ENCODE results near the gene KPNA5.
"Not testable (repeated sequence)": the region's sequence is repeated elsewhere in the genome, so short reads cannot be mapped to it uniquely, and the experiment has no call there.

KPNA5 gene

DNA sequence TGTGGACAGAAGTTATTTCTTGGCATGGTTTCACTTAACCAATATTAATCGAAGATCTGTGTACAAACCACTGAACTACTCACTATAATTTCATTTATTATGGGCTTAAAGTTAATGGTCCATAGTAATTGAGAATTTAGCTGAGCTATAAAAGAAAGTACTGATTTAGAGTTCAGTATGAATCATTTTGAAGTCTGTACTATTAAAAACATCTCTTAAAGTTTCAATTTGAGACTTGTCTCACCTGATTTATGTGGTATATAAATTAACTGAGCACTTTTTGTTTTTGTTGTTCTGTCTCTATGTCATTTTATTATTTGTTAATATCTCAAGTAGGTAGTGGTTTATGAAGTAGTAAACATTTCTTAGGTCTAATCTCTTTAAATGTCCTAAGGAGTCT lies 24.9 kb downstream of the KPNA5 start:
- H3K4me3 ChIP-seq (ENCODE audit: low read depth in 1 of 2, low read length in 1 of 2): no peak overlapping the region
- no peaks in the 10 kb centered on the region for H3K27me3 ChIP-seq
- no peaks in the 10 kb centered on the region for H3K4me1 ChIP-seq (ENCODE audit: control insufficient read depth in 1 of 2, insufficient read depth in 1 of 2, low read depth in 1 of 2, low read length in 1 of 2)
- no peak overlapping the region for H3K27ac ChIP-seq
- H3K9me3 ChIP-seq: no peaks in the 10 kb centered on the region
- no peaks in the 10 kb centered on the region for H3K36me3 ChIP-seq
- TF ChIP-seq, protein P1, sequence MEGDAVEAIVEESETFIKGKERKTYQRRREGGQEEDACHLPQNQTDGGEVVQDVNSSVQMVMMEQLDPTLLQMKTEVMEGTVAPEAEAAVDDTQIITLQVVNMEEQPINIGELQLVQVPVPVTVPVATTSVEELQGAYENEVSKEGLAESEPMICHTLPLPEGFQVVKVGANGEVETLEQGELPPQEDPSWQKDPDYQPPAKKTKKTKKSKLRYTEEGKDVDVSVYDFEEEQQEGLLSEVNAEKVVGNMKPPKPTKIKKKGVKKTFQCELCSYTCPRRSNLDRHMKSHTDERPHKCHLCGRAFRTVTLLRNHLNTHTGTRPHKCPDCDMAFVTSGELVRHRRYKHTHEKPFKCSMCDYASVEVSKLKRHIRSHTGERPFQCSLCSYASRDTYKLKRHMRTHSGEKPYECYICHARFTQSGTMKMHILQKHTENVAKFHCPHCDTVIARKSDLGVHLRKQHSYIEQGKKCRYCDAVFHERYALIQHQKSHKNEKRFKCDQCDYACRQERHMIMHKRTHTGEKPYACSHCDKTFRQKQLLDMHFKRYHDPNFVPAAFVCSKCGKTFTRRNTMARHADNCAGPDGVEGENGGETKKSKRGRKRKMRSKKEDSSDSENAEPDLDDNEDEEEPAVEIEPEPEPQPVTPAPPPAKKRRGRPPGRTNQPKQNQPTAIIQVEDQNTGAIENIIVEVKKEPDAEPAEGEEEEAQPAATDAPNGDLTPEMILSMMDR (IDR thresholded peaks at IDR 0.05): no peak

DNA sequence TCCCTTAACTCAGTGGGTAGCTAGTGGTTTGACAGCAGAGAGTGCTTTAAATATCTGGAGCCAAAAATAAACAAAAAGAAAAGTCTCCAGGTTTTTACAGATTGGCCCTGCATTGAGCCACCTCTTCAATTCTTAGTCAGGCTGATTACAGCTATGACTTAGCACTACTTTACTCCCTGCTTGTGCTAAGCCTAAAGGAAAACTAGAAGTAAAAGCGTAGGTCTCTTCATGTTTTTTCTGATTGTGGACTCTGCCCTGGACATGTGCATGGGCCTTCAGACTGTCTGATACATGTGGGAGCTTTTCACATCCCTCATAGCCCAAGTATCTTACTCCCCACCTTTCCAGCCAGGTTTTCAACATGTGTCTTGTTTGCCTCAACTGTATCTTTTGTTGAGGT lies 33.3 kb downstream of the KPNA5 start:
- H3K36me3 ChIP-seq: no peaks in the 10 kb centered on the region
- peaks cover 5 to 7% of the 10 kb centered on the region in 2 experiments for H3K4me1 ChIP-seq (ENCODE audit: control insufficient read depth in 1 of 2, insufficient read depth in 1 of 2, low read depth in 1 of 2, low read length in 1 of 2)
- TF ChIP-seq, protein P1 (IDR thresholded peaks at IDR 0.05): no peak
- H3K27me3 ChIP-seq: no peaks in the 10 kb centered on the region
- no peak overlapping the region for H3K4me3 ChIP-seq (ENCODE audit: low read depth in 1 of 2, low read length in 1 of 2)
- H3K27ac ChIP-seq: no peak overlapping the region
- no peaks in the 10 kb centered on the region for H3K9me3 ChIP-seq

DNA sequence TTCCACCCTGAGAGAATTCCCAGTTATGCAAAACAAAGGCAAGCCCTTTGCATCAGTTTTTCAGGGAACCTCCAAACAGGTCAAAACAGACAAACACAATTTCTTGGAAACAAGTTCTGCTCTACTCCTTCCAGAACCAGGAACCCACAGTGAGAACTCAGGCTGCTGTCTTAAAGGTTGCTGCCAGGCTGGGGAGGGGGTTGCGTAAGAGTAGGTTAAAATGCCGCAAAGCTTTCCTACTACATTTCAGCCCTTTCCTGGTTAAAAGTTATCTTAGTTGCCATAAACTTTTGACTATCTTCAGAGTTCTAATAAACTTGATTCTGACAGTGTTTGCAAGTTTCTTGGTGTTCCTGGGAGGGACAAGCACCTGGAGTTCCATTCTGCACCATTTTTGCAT lies 33.8 kb downstream of the KPNA5 start:
- H3K36me3 ChIP-seq: no peaks in the 10 kb centered on the region

DNA sequence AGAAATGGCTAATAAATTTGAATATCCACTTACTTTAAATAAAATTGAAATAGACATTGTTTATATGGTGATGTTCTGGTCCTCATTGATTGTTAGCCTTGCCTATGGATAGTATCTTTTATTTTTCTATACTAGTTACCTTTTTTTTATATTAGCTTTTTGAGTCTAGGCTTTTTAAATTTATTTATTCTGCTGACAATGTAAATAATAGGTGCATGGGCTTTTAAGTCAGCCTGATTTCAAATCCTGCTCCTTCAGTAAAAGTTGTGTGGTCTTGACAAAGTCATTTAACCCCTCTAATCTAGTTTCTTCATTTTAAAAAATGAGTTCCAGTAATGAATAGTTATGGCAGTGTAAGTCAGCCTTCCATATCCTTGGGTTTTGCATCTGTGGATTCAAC lies 45.9 kb downstream of the KPNA5 start:
- H3K36me3 ChIP-seq: no peaks in the 10 kb centered on the region

More for the DNA sequence above, 33.8 kb downstream of the KPNA5 start:
- no peak overlapping the region for H3K27ac ChIP-seq
- TF ChIP-seq, protein P1 (IDR thresholded peaks at IDR 0.05): no peak
- no peak overlapping the region for H3K4me3 ChIP-seq (ENCODE audit: low read depth in 1 of 2, low read length in 1 of 2)
- H3K9me3 ChIP-seq: no peaks in the 10 kb centered on the region
- H3K4me1 ChIP-seq (ENCODE audit: control insufficient read depth in 1 of 2, insufficient read depth in 1 of 2, low read depth in 1 of 2, low read length in 1 of 2): peaks cover 5 to 7% of the 10 kb centered on the region in 2 experiments
- H3K27me3 ChIP-seq: no peaks in the 10 kb centered on the region

GRCh38 chr6:116730513-116730912 lies 49.5 kb downstream of the KPNA5 start:
- no peaks in the 10 kb centered on the region for H3K36me3 ChIP-seq
- TF ChIP-seq, protein P1 (IDR thresholded peaks at IDR 0.05): no peak
- H3K4me1 ChIP-seq (ENCODE audit: control insufficient read depth in 1 of 2, insufficient read depth in 1 of 2, low read depth in 1 of 2, low read length in 1 of 2): no peaks in the 10 kb centered on the region
- no peak overlapping the region for H3K27ac ChIP-seq
- no peaks in the 10 kb centered on the region for H3K27me3 ChIP-seq
- no peaks in the 10 kb centered on the region for H3K9me3 ChIP-seq
- no peak overlapping the region for H3K4me3 ChIP-seq (ENCODE audit: low read depth in 1 of 2, low read length in 1 of 2)

More for the DNA sequence above, 45.9 kb downstream of the KPNA5 start:
- Histone ChIP-seq H3K4me3 (ENCODE audit: low read depth in 1 of 2, low read length in 1 of 2) (no peak overlapping the region), H3K27ac (no peak overlapping the region), H3K27me3 (no peaks in the 10 kb centered on the region), H3K9me3 (no peaks in the 10 kb centered on the region), H3K4me1 (ENCODE audit: control insufficient read depth in 1 of 2, insufficient read depth in 1 of 2, low read depth in 1 of 2, low read length in 1 of 2) (no peaks in the 10 kb centered on the region)
- TF ChIP-seq, protein P1 (IDR thresholded peaks at IDR 0.05): no peak

DNA sequence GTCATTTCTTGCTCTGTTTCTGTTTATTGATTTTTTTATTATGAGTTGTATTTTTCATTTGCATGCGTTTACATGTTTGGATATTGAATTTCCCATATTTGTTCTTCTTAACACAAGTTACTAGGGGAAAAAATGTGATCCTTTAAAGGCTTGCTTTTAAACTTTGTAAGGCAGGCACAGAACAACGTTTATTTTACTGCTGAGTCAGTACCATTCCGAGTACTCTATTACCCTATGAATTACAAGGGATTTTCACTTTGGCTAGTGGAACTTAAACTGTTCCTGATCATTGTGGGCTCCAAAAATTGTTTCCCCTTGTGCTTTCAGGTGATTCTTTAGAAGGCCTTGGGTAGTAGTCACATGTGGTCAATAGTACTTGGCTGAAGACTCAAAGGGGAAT lies 56.0 kb downstream of the KPNA5 start:
- Histone ChIP-seq H3K27me3 (no peaks in the 10 kb centered on the region), H3K4me1 (ENCODE audit: control insufficient read depth in 1 of 2, insufficient read depth in 1 of 2, low read depth in 1 of 2, low read length in 1 of 2) (no peaks in the 10 kb centered on the region), H3K27ac (no peak overlapping the region), H3K4me3 (ENCODE audit: low read depth in 1 of 2, low read length in 1 of 2) (no peak overlapping the region), H3K9me3 (no peaks in the 10 kb centered on the region), H3K36me3 (no peaks in the 10 kb centered on the region)
- TF ChIP-seq, protein P1 (IDR thresholded peaks at IDR 0.05): no peak

GRCh38 chr6:116740486-116740885 lies 59.5 kb downstream of the KPNA5 start:
- not testable (repeated sequence) for H3K9me3 ChIP-seq; H3K36me3 ChIP-seq; H3K4me1 ChIP-seq (ENCODE audit: control insufficient read depth in 1 of 2, insufficient read depth in 1 of 2, low read depth in 1 of 2, low read length in 1 of 2); H3K27me3 ChIP-seq; H3K27ac ChIP-seq; H3K4me3 ChIP-seq (ENCODE audit: low read depth in 1 of 2, low read length in 1 of 2)
